MCF 10A (cell line): Measurements from ENCODE around the gene PROB1. TPM values are rescaled to one million over a fixed set of nuclear protein-coding genes. Genes with fewer than 3 reads are reported as not detected.

Experiments used
- BruUV-seq: library from RNA; stranded (reverse); fragments of 400-500 nt; replicated peaks from 2 replicates; lab custom pipeline; 2021; lab: Mats Ljungman, UMichigan
- CTCF ChIA-PET: fragments of 300-600 bp; sonication (Branson Sonifier 250); formaldehyde crosslinking; extraction: SDS; loops from one replicate; lab custom pipeline; 2021; ENCODE audit warnings: antibody characterized with exemption, inconsistent platforms; lab: Yijun Ruan, JAX
- POLR2A ChIA-PET: fragments of 300-600, 350-650 bp; sonication (Branson Sonifier 250); formaldehyde crosslinking; extraction: SDS; loops from one replicate; lab custom pipeline; 2020; ENCODE audit warnings: antibody characterized with exemption, inconsistent platforms; lab: Yijun Ruan, JAX
- DNase-seq: peaks from one replicate; pipeline ENCODE4 v3.0.0-alpha.2; 2018; ENCODE audit not compliant: unreplicated experiment
- H3K27ac Mint-ChIP-seq: one replicate; pipeline ENCODE4 v1.8.0; 2022; ENCODE audit warnings: mild to moderate bottlenecking, low read depth, mixed read lengths; ENCODE audit not compliant: unreplicated experiment
- H3K27me3 Mint-ChIP-seq: one replicate; pipeline ENCODE4 v1.8.0; 2022; ENCODE audit warnings: mixed read lengths; ENCODE audit not compliant: insufficient read depth, unreplicated experiment
- H3K36me3 Mint-ChIP-seq: one replicate; pipeline ENCODE4 v1.8.0; 2022; ENCODE audit warnings: mild to moderate bottlenecking, moderate library complexity, mixed read lengths; ENCODE audit not compliant: insufficient read depth, unreplicated experiment
- H3K4me1 Mint-ChIP-seq: one replicate; pipeline ENCODE4 v1.8.0; 2022; ENCODE audit warnings: mixed read lengths; ENCODE audit not compliant: insufficient read depth, unreplicated experiment
- H3K4me3 Mint-ChIP-seq: one replicate; pipeline ENCODE4 v1.8.0; 2022; ENCODE audit warnings: mild to moderate bottlenecking, moderate library complexity, mixed read lengths; ENCODE audit not compliant: unreplicated experiment
- H3K9me3 Mint-ChIP-seq: one replicate; pipeline ENCODE4 v1.8.0; 2022; ENCODE audit warnings: mixed read lengths; ENCODE audit not compliant: unreplicated experiment
- CTCF ChIP-seq: fragments of 200-600 bp; IDR thresholded peaks from one replicate; pipeline ENCODE4 v1.8.0; 2022; ENCODE audit warnings: antibody characterized with exemption, mild to moderate bottlenecking; ENCODE audit not compliant: unreplicated experiment
- intact Hi-C: fragments of 100-400 bp; cut with micrococcal nuclease; formaldehyde crosslinking; loops from 2 replicates; pipeline ENCODE4 v1.14.1; 2022
- total RNA-seq: library from RNA; stranded (reverse); gene quantifications from 2 replicates; pipeline ENCODE4 v1.2.3, GENCODE V29; 2022

PROB1 gene
- total RNA-seq, 1 experiment from 2014 or later: 2.3 TPM

- no peak overlapping the region for H3K27ac Mint-ChIP-seq
- no peak overlapping the region for H3K4me3 Mint-ChIP-seq
- BruUV-seq: no TSS peak
- TF ChIP-seq CTCF: no peak
- ChIA-PET POLR2A (interaction anchor here (0.7 to 1.3 kb wide), 2 partner anchors 9 to 19 kb away, joined by 3 to 5 read pairs; no protein-coding TSS in a partner anchor), CTCF (no interaction called here)
- no peaks in the 10 kb centered on the region for H3K9me3 Mint-ChIP-seq
- DNase-seq: no peak
- no peaks in the 10 kb centered on the region for H3K27me3 Mint-ChIP-seq
- H3K36me3 Mint-ChIP-seq: peaks cover 86% of the 10 kb centered on the region
- peaks cover 6% of the 10 kb centered on the region for H3K4me1 Mint-ChIP-seq
- intact Hi-C loops: no loop called here
Observed at GRCh38 chr5:139364466-139364865, 30.4 kb downstream of the PROB1 start.

- DNase-seq: no peak
- H3K27me3 Mint-ChIP-seq: no peaks in the 10 kb centered on the region
- CTCF ChIA-PET: no interaction called here
- POLR2A ChIA-PET: interaction anchor here (0.7 to 1.3 kb wide), 2 partner anchors 10 to 18 kb away, joined by 3 to 5 read pairs; no protein-coding TSS in a partner anchor
- H3K4me3 Mint-ChIP-seq: no peak overlapping the region
- no TSS peak for BruUV-seq
- no peak for TF ChIP-seq CTCF
- peaks cover 86% of the 10 kb centered on the region for H3K36me3 Mint-ChIP-seq
- H3K9me3 Mint-ChIP-seq: no peaks in the 10 kb centered on the region
- peaks cover 7% of the 10 kb centered on the region for H3K4me1 Mint-ChIP-seq
- intact Hi-C loops: no loop called here
- no peak overlapping the region for H3K27ac Mint-ChIP-seq
Observed at GRCh38 chr5:139363937-139364336, 31.0 kb downstream of the PROB1 start.

GRCh38 chr5:139361835-139362429 is 33.0 kb downstream of the PROB1 start:
- Mint-ChIP-seq H3K36me3 (peaks cover 83% of the 10 kb centered on the region), H3K27me3 (no peaks in the 10 kb centered on the region), H3K4me3 (no peak overlapping the region), H3K9me3 (no peaks in the 10 kb centered on the region), H3K27ac (no peak overlapping the region), H3K4me1 (peaks cover 15% of the 10 kb centered on the region)
- ChIA-PET POLR2A (interaction anchor here (0.9 to 1.5 kb wide), 2 partner anchors 12 to 20 kb away, joined by 3 to 11 read pairs; partner anchors contain the start of gene PAIP2), CTCF (interaction anchor here (0.9 kb wide), 1 partner anchor 10 kb away, joined by 4 read pairs; no protein-coding TSS in a partner anchor)
- intact Hi-C loops: no loop called here
- no peak for DNase-seq
- BruUV-seq: no TSS peak
- no peak for TF ChIP-seq CTCF

GRCh38 chr5:139360384-139360783 is 34.5 kb downstream of the PROB1 start:
- no TSS peak for BruUV-seq
- Mint-ChIP-seq H3K27ac (no peak overlapping the region), H3K4me3 (no peak overlapping the region), H3K4me1 (peaks cover 15% of the 10 kb centered on the region), H3K36me3 (peaks cover 76% of the 10 kb centered on the region), H3K27me3 (no peaks in the 10 kb centered on the region), H3K9me3 (no peaks in the 10 kb centered on the region)
- ChIA-PET CTCF (no interaction called here), POLR2A (interaction anchor here (0.6 to 1.5 kb wide), 3 partner anchors 18 to 206 kb away, joined by 3 to 11 read pairs (median 3); partner anchors contain the start of genes DNAJC18 and PAIP2)
- no peak for DNase-seq
- intact Hi-C loops: no loop called here
- TF ChIP-seq CTCF: no peak
